Fibroblast of skin of back (primary cell): ENCODE results near the gene NOL4L.

Experiments
- DNase-seq: peaks from one replicate; pipeline ENCODE4 v3.0.0-alpha.2; 2013

The NOL4L gene

GRCh38 chr20:32522776-32523612, 62.1 kb downstream of the NOL4L start:
- DNase-seq: peak; percentile 66

- DNase-seq: no peak
Observed at GRCh38 chr20:32522526-32522775, 62.7 kb downstream of the NOL4L start.

GRCh38 chr20:32521780-32522525, 63.2 kb downstream of the NOL4L start:
- DNase-seq: peak; percentile 50

- no peak for DNase-seq
Observed at GRCh38 chr20:32520927-32521203, 64.3 kb downstream of the NOL4L start.

GRCh38 chr20:32519381-32519730, 65.8 kb downstream of the NOL4L start:
- no peak for DNase-seq

GRCh38 chr20:32518593-32519380, 66.3 kb downstream of the NOL4L start:
- DNase-seq: no peak

GRCh38 chr20:32517914-32518592, 67.1 kb downstream of the NOL4L start:
- DNase-seq: no peak

- DNase-seq: no peak
Observed at GRCh38 chr20:32517518-32517873, 67.6 kb downstream of the NOL4L start.

GRCh38 chr20:32516583-32517517, 68.3 kb downstream of the NOL4L start:
- DNase-seq: peak; percentile 54

- no peak for DNase-seq
Observed at GRCh38 chr20:32515631-32516101, 69.5 kb downstream of the NOL4L start.

GRCh38 chr20:32514760-32515159, 70.4 kb downstream of the NOL4L start:
- DNase-seq: no peak

- no peak for DNase-seq
Observed at GRCh38 chr20:32513031-32513866, 71.9 kb downstream of the NOL4L start.

GRCh38 chr20:32512047-32512385, 73.1 kb downstream of the NOL4L start:
- DNase-seq: no peak

GRCh38 chr20:32511358-32512046, 73.6 kb downstream of the NOL4L start:
- no peak for DNase-seq

- no peak for DNase-seq
Observed at GRCh38 chr20:32510601-32511357, 74.4 kb downstream of the NOL4L start.

- no peak for DNase-seq
Observed at GRCh38 chr20:32510120-32510600, 75.0 kb downstream of the NOL4L start.

- no peak for DNase-seq
Observed at GRCh38 chr20:32509639-32510066, 75.5 kb downstream of the NOL4L start.

- DNase-seq: no peak
Observed at GRCh38 chr20:32508775-32509119, 76.4 kb downstream of the NOL4L start.

- DNase-seq: no peak
Observed at GRCh38 chr20:32507998-32508774, 76.9 kb downstream of the NOL4L start.
